T-helper 17 cell (primary cell): Measurements from ENCODE around the gene SLCO4A1. TPM values are rescaled to one million over a fixed set of nuclear protein-coding genes. Genes with fewer than 3 reads are reported as not detected.

Source experiments
- ATAC-seq: fragments of 150-1000 bp; cut with Tn5 transposase; 2 replicates; pipeline ENCODE4 v1.10.0; 2021; ENCODE audit warnings: mild to moderate bottlenecking, moderate library complexity
- DNase-seq, 3 donors: peaks; one replicate each; pipeline versions ENCODE4 v3.0.0 to v3.0.0-alpha.2; 2020 to 2021
- H3K9me3 ChIP-seq: one replicate; pipeline ENCODE4 v1.7.0; 2013; ENCODE audit warnings: low read length, mild to moderate bottlenecking; ENCODE audit not compliant: control insufficient read depth, poor library complexity, severe bottlenecking
- H3K27ac Mint-ChIP-seq: one replicate; pipeline ENCODE4 v1.8.0; 2022; ENCODE audit warnings: mild to moderate bottlenecking, moderate library complexity, mixed read lengths
- H3K27me3 Mint-ChIP-seq: one replicate; pipeline ENCODE4 v1.8.0; 2022; ENCODE audit warnings: mixed read lengths
- H3K36me3 Mint-ChIP-seq: one replicate; pipeline ENCODE4 v1.8.0; 2022; ENCODE audit warnings: low read depth, mixed read lengths
- H3K4me1 Mint-ChIP-seq: one replicate; pipeline ENCODE4 v1.8.0; 2022; ENCODE audit warnings: mild to moderate bottlenecking, mixed read lengths
- H3K4me3 Mint-ChIP-seq: one replicate; pipeline ENCODE4 v1.8.0; 2022; ENCODE audit warnings: mild to moderate bottlenecking, moderate library complexity, mixed read lengths
- total RNA-seq, 4 donors: library from RNA in 2 of 4; stranded (reverse) in 2 of 4; gene quantifications; one replicate each; pipeline ENCODE4 v1.2.3 and lab custom pipeline; 2022 to 2026

The SLCO4A1 gene
- total RNA-seq, 2 donors from 2014 or later: 1.9 TPM

- ATAC-seq (no peak), DNase-seq (no peak)
- no peaks in the 10 kb centered on the region for H3K9me3 ChIP-seq
- H3K36me3 Mint-ChIP-seq: no peaks in the 10 kb centered on the region
- no peak overlapping the region for H3K27ac Mint-ChIP-seq
- H3K27me3 Mint-ChIP-seq: peaks cover 36% of the 10 kb centered on the region
- H3K4me3 Mint-ChIP-seq: no peak overlapping the region
- H3K4me1 Mint-ChIP-seq: peaks cover 8% of the 10 kb centered on the region
Measured at GRCh38 chr20:62611012-62611411, 31.3 kb upstream of the SLCO4A1 start.

GRCh38 chr20:62611819-62612218 is 30.5 kb upstream of the SLCO4A1 start:
- Mint-ChIP-seq H3K4me3 (no peak overlapping the region), H3K27me3 (peaks cover 31% of the 10 kb centered on the region), H3K4me1 (peaks cover 5% of the 10 kb centered on the region), H3K27ac (no peak overlapping the region), H3K36me3 (no peaks in the 10 kb centered on the region)
- ATAC-seq (no peak), DNase-seq (no peak)
- no peaks in the 10 kb centered on the region for H3K9me3 ChIP-seq

- Mint-ChIP-seq H3K36me3 (no peaks in the 10 kb centered on the region), H3K27me3 (peaks cover 21% of the 10 kb centered on the region), H3K4me1 (peaks cover 10% of the 10 kb centered on the region), H3K4me3 (no peak overlapping the region), H3K27ac (no peak overlapping the region)
- DNase-seq (no peak), ATAC-seq (no peak)
- no peaks in the 10 kb centered on the region for H3K9me3 ChIP-seq
Measured at GRCh38 chr20:62614085-62614960, 28.0 kb upstream of the SLCO4A1 start.

GRCh38 chr20:62614961-62615680 is 27.2 kb upstream of the SLCO4A1 start:
- H3K9me3 ChIP-seq: no peaks in the 10 kb centered on the region
- Mint-ChIP-seq H3K27me3 (peaks cover 18% of the 10 kb centered on the region), H3K4me1 (peaks cover 10% of the 10 kb centered on the region), H3K27ac (no peak overlapping the region), H3K36me3 (no peaks in the 10 kb centered on the region), H3K4me3 (no peak overlapping the region)
- ATAC-seq (no peak), DNase-seq (no peak)

- H3K9me3 ChIP-seq: no peaks in the 10 kb centered on the region
- DNase-seq (no peak), ATAC-seq (no peak)
- H3K4me3 Mint-ChIP-seq: no peak overlapping the region
- no peak overlapping the region for H3K27ac Mint-ChIP-seq
- H3K27me3 Mint-ChIP-seq: peaks cover 18% of the 10 kb centered on the region
- H3K36me3 Mint-ChIP-seq: no peaks in the 10 kb centered on the region
- H3K4me1 Mint-ChIP-seq: peaks cover 10% of the 10 kb centered on the region
Measured at GRCh38 chr20:62615750-62616251, 26.5 kb upstream of the SLCO4A1 start.

GRCh38 chr20:62616728-62617621 is 25.3 kb upstream of the SLCO4A1 start:
- Mint-ChIP-seq H3K4me3 (peak overlapping the region; percentile 67), H3K36me3 (no peaks in the 10 kb centered on the region), H3K27ac (peak overlapping the region; percentile 80), H3K4me1 (peaks cover 14% of the 10 kb centered on the region), H3K27me3 (peaks cover 12% of the 10 kb centered on the region)
- H3K9me3 ChIP-seq: no peaks in the 10 kb centered on the region
- peak; percentile 84 for ATAC-seq
- DNase-seq: peak; percentile 47 to 62 (median 50)

- DNase-seq (peak in 1 of 3 donors; percentile 32), ATAC-seq (peak; percentile 74)
- Mint-ChIP-seq H3K27me3 (peaks cover 8% of the 10 kb centered on the region), H3K36me3 (no peaks in the 10 kb centered on the region), H3K4me3 (peak overlapping the region; percentile 36), H3K4me1 (peaks cover 14% of the 10 kb centered on the region), H3K27ac (peak overlapping the region; percentile 80)
- no peaks in the 10 kb centered on the region for H3K9me3 ChIP-seq
Measured at GRCh38 chr20:62617711-62618483, 24.4 kb upstream of the SLCO4A1 start.

GRCh38 chr20:62618611-62619529 is 23.4 kb upstream of the SLCO4A1 start:
- Mint-ChIP-seq H3K4me1 (peaks cover 18% of the 10 kb centered on the region), H3K36me3 (no peaks in the 10 kb centered on the region), H3K27me3 (peaks cover 4% of the 10 kb centered on the region), H3K4me3 (peak overlapping the region; percentile 47), H3K27ac (peak overlapping the region; percentile 80)
- ATAC-seq (peak; percentile 14), DNase-seq (no peak)
- no peaks in the 10 kb centered on the region for H3K9me3 ChIP-seq

- ATAC-seq (no peak), DNase-seq (no peak)
- Mint-ChIP-seq H3K27ac (no peak overlapping the region), H3K36me3 (no peaks in the 10 kb centered on the region), H3K4me1 (peaks cover 17% of the 10 kb centered on the region), H3K27me3 (no peaks in the 10 kb centered on the region), H3K4me3 (no peak overlapping the region)
- no peaks in the 10 kb centered on the region for H3K9me3 ChIP-seq
Measured at GRCh38 chr20:62620625-62621024, 21.7 kb upstream of the SLCO4A1 start.

GRCh38 chr20:62621251-62622110 is 20.8 kb upstream of the SLCO4A1 start:
- Mint-ChIP-seq H3K27me3 (no peaks in the 10 kb centered on the region), H3K4me1 (peaks cover 17% of the 10 kb centered on the region), H3K36me3 (no peaks in the 10 kb centered on the region), H3K27ac (no peak overlapping the region), H3K4me3 (peak overlapping the region; percentile 31)
- no peaks in the 10 kb centered on the region for H3K9me3 ChIP-seq
- no peak for DNase-seq
- ATAC-seq: no peak
